Stimulated activated CD8-positive, alpha-beta memory T cell treated with anti-CD3 and anti-CD28 coated beads, Interleukin-2, amount 100 ng/mL, for 48 hours (primary cell): ENCODE measurements around the gene CELF2.

Experiments used
- DNase-seq, 2 donors: peaks; one replicate each; pipeline ENCODE4 v3.0.0-alpha.2; 2020; ENCODE audit warnings: low read depth in 2 of 2

The CELF2 gene

DNA sequence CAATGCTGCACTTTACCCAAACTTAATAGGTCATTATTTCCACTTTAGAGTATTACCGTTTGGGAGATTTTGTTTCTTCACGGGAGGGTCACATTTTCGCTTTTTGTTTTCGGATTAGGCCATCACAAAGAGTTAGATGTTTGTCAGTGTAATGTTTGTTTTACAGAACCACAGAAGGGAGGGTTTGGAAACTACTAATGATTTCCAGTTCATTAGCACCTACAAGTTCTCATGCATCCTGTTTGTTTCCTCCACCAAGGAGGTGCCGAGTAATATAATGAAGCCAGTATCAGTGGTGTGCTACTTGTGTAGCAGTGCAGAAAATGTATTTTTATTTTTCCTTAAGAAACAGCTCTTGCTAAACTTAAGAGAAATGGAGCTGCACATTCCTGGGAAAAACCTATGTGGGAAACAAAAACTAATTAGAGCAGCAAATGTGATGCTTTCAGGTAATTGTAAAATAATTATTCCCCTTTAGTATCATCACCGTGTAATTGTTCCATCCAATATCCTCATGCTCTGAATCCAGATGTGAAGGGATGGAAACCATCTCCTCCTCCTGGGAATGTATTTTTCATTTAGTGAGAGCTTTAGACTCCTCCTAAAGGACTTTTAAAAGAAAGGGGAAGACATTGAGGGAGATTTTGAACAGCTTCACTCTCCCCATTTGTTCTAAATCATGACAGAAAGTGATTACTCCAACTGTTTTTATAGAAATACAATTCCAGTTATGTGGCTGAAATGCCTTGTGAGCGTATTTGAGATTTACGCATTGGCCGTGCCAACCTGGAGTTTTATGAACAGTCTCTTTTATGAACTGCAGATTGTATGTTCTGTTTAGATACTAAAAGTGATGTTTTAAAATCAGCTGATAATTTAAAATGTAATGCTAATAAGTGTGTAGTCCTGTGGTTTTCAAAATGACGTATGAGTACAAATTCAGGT, 5.6 kb downstream of the CELF2 start:
- DNase-seq: no peak

DNA sequence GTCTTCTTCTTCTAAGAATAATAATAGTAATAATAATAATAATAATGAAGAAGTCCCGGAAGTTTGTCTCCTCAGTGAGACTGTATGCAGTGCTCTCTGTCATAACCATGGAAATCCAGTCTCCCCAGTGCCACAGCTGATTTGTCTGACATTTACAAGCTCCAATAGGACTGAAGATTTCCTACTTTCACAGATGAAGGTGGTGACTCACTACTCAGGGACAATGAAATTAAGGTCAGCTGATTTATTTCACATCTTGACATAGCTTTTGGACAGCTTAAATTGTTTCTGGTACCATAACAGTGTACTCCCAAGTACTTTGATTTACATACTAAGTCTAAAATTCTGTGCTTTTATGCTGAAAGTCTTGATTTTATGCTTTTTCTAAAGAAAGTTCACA, 6.9 kb downstream of the CELF2 start:
- no peak for DNase-seq

DNA sequence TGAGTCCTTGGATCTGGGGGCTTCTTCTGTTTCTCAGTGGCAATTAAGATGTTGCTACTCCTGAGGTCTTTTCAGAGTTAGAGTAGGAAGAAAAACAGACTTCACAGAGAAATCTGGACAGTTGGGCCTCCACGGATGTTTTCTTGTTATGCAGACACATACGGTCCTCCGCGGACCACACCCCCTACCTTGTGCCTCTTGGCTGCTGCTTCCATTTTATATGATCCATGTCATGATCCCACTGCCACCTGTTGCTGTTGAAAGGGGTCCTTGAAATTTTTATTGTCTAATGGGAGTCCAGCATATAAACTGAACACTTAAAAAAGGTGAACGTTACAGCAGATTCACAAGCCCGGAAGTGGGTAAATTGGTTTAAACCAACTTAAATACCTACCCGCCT, 8.3 kb downstream of the CELF2 start:
- no peak for DNase-seq

DNA sequence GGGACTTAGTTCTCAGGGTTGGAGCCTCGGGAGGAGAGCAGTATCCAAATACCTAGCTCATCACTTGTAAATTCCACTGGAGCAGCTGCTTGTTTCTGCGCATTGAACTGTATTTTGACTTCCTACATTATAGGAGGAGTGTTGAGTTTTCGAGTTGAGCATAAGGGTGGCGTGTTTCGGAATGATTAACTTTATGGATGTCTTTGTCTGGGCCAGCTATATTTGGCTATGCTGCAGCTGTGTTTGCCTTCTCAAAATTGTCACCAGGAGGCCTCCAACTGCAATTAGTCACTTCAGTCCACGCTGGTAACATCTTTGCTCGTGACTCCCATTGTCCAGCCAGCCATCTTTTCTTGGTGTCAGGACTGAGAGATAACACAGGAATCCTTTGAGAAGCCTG, 9.1 kb downstream of the CELF2 start:
- DNase-seq: no peak

DNA sequence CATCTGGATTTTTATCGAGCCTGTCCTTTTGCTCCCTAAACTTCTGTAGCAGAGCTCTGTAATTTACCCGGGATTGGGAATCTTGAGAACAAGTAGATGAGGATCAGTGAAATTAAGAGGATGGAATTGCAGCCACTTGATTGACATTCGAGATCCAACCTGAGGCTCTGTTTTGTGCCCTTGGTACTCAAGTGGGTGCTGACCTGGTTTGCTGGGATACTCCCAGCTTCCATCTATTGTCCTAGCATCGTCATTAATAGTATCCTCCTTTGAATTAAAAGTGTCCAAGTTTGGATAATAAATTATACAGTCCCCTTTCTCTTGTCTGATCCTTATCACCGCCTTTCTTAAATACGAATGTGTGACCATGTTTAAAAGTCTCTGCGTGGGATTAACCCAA, 17.1 kb downstream of the CELF2 start:
- no peak for DNase-seq

DNA sequence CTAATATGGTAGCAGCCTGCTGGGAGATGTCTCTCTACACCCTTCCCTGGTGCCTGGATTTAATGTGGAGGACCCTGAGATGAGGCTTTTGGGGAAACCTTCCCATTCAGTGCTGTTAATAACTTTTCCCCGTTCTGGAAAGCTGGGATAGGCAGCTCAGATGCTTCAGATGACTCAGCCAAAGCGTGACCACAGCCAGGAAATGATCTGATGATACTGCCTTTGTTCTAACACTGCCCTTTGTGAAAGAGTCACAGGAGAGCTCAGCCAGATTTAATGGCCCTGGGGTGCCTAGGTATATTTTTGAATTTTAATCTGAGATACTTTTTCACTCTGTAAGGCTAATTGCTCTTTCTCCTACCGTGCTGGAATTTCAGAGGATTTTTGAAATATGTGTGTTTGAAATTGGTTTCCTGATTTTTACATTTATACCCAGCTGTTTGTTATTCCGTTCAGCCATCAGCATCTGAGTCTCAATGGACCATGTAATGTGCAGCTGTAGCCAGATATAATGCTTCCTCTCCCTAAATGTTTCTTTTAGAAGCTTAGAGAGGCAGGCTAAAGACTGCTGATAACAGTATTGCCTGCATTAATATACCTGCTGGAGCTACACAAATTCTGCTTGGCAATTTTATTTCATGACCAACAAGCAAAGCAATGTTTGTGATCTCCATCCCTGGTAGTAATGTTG, 17.8 kb downstream of the CELF2 start:
- DNase-seq: no peak

DNA sequence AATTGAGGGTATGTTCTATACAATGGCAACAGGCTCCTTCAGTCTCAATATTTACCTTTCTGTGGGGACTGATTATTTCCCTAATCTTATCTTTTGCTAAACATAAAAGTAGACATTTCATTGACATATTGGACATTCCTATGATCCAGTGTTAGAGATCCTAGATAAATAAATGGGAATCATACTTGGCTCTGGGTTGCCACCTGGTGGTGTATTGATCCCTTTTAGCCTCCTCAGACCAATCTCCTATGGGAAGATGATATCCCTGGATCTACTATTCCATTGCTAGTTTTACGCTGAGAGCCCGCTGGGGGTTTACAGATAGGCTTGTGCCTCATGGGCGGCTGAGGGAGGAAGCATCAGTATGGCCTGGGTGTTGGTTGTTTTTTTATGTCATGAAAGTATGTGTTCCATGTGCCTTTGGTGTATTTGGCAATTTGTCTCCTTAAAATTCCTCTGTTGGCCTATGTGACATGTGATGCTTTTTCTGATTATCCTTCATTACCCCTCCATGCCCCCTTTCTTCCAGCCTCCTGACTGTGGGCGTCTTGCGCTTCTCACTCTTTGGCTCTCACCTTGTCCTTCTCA, 18.8 kb downstream of the CELF2 start:
- no peak for DNase-seq

DNA sequence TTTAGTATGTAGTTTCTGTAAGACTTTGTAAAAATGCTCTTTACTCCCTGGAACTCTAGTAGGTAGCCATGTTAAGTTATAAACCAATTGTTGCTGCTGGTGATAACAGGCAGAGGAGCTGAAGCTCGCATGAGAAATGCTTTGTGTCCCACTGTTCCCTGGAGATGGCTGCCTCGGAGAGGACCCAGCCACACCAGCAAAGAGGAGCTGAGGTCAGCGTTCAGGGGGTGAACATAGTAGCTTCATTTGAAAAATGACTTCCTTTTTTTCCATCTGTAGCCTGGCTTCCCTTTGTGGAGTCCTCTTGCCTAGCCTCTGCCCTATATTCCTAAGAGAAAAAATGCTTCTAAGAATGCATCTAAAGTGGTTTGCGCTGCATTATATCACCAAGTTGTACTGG, 20.3 kb downstream of the CELF2 start:
- DNase-seq: no peak

DNA sequence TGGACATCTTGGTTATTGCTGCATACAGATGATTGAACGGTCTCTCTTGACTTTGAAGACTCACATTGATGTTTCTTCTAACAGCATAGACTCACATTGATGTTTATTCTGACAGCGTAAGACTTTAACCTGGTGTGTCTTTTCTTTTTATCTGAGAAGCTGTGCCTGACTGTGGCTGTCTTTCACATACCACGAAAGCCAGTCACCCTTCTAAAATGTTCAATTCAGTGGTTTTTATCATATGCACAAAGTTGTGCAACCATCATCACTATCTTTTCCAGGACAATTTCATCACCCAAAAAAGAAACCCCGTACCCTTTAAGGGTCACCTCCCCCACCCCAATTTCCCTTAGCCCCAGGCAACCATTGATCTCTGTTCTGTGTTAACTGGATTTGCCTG, 24.7 kb downstream of the CELF2 start:
- DNase-seq: no peak

DNA sequence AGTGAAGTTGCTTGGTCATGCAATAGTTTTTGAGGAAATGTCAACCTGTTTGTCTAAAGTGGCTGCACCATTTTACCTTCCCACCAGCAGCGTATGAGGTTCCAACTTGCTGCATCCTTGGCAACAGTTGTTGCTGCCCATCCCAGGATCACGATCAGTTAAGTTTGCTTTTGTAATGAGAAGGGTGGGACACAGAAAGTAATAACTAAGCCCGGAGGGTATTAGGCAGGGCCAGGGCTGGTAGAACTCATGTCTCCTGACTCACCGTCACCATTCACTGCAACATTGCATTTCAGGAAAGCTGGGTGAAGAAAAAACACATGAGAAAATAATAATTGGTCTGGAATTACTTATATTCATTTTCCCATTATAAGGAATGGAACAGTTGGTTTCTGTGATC, 25.4 kb downstream of the CELF2 start:
- no peak for DNase-seq

DNA sequence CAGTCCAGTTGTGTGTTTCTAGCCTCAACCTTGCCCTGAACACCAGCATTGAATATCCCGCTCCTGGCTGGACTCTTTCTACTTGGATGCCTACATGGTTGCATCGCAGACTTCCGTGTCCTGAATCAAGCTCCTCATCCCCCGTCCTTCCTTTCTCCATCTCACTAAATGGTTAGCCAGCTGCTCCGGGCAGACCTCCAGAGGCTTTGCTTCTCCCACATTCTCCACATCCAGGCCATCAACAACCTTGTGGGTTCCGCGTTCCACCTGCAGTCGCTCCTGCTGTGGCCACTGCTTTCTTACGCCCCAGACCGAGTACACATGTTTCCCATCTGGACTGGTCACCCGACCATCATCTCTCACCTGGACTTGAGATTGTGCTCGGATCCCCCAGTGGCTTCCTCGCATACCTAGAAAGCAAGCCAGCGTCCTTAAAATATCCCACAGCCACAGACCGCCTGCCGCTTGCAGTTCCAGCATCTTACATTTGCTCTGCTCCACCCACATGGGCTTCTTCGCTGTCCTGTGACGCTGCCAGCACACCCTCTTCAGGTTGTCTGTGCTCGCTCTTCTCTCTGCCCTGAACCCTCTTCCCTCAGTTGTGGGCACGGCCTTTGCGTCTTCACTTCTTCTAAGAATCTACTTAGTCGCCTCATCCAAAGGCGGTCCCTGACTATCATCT, 25.9 kb downstream of the CELF2 start:
- DNase-seq: no peak

DNA sequence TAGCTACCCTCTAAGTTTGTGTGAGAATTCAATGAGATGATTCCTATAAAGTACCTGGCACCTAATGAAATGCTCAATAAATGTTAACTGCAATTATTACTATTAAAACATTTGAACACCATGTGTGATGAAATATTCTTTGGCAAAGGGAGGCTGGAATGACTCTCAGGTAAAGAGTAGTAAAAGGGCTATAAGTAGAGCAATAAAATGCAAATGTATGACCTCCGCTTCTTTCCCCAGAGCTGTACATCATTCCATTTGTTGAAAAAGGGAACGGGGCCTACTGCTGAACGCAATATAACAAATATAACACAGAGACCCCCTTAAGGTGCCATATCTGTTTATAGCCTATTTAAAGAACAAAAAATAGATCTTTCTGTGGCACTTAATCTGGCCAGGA, 27.8 kb downstream of the CELF2 start:
- no peak for DNase-seq

DNA sequence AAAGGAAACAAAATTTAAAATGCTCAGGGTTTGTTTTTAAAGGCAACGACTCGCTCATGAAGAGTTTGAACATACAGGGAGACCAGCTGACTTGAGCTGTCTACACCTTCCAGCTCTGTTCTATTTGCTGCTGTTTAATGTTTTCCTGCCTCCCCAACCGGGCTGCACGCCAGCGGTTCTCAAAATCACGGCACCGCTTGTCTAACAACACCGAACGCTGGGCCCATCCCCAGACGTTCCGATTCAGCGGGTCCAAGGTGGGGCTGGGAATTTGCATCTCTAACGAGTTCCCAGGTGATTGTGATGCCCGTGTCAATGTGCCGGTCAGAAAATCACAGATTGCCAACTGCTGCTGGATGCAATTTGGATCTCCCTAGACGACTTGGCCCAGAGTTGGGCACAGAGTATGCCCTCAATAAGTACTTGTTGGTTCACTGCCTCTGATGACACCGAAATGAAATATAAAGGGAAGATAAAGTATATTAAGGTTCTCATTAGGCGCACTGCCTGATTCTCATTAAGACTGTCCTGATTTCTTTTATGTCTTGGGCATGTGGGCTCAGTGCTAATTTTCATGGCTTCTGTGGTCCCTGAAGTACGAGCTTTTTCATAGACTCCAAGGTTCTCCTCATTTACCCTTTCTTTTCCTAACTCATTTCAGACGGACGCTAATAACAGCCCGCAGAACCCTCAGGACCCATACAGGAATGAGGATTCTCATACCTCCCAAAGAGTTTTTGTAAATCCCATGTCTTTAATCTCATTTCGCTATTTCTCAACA, 28.5 kb downstream of the CELF2 start:
- DNase-seq: no peak

DNA sequence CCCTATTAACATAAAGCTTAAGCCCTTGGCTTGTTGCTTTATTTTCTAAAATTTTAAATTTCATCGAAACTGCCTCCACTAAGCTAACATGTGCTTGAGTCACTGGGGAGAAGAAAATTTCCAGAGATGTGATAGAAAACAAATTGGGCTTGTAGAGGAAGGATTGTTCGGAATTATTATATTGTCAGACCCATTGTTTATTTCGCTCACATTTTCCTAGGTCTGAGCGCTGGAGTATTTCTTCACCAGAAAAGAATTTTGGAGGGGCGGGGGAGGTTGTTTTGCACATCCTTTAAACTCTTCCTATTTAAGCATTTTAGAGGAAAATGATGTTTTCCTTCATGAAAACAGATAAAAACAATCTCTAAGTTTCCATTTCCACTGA, 29.1 kb downstream of the CELF2 start:
- no peak for DNase-seq

DNA sequence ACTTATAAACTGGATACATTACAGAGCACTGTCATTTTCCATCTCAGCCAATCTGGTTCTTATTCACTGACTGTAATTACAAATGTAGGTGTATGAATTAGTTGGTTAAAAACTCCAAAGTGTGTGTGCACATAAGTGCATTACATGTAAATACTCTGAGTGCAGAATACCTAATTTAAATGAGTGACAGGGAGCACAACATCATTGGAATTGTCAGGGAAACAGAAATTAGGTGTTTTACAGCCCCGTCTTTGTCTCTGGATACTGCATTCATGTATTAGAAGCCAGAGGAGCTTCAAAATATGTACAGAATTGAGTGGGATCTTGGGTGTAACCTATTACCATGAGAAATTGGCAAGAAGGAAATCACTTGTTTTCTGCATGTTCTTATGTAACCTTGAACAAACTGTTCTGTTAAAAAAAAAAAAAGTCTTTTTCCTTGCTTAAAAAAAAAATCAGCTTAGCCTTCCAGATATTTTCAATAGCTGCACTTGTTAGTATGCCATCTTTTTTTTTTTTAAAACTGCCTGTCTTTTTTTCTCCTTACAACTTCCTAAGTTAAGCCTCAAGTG, 31.1 kb downstream of the CELF2 start:
- DNase-seq: no peak

DNA sequence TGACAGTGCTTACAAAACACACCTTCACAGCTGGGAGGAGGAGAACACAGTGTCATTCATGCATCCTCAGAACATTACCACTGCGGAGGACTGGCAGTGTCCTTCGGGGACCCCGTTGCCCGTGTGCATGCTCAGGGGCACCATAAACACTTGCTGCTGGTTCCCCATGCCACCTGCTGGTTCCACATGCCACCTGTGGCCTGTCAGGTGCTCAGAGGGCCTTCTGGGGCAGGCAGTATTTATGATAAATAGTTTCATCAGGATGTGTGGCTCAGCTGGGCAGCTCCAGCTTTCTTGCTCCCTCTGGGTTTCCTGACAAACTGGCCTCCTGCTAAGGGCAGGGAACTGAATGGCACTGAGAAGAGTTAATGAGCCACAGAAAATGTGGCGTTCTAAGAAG, 32.1 kb downstream of the CELF2 start:
- no peak for DNase-seq

DNA sequence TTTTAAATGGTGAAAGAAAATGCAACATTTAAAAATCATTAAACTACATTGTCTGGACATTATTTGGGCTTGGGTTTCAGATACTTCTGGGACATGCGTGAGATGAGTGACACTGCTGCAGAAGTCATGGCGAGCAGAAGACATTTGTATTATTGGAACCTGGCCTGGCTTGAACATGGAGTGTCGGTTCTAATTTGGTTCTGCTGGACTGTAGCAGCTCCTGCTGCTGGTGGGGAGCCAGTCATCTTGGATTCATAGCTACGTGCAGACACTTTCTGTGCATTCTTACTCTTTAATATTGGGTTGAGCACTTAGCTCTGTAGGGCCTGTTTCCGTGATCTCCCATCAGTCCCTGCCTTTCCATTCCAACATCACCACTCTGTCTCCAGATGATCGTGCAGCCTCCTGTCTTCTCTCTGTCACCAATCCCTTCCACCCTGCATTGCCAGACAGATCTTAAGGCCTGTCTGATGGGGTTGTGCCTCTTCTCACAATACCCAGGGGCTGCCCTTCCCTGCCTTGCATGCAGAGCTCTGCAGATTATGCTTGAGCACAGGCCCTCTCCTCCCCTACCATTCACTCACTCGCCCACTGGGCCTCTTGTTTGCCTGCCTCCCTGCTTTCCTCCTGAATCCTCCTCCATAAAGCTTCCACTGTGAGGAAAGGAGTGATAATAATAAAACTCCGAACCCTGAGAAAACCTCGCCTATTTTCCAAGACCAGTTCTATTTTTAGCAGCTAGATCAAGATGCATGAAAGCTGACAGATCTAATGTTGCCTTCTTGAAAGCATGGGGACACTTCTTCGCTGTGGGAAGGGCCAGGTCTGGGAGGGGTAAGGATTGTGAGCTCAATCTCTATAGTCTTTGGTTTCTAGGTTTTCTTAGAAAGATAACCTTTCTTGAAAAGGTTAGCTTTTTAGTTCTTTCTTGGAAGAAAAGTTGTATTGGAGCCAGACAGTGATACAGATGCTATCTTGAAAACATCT, 32.9 kb downstream of the CELF2 start:
- DNase-seq: no peak

DNA sequence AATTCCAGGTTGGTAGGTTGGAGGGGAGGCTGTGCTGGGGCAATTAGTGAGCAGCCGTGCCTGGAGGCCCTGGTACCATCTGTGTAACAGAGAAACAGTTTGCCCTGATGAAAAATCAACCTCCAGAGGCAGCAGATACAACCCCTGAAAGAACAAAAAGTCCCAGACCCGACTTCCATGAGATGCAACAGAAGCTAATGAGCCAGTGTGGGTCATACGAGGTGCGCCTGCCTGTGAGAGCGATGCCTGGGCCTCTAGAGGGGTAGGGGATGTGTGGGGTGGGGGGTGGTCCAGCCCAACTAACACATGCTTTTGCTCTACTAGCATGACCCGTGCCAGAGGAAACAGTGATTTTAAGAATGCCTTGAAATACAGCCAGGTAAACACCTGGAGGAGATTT, 39.3 kb downstream of the CELF2 start:
- DNase-seq: no peak

DNA sequence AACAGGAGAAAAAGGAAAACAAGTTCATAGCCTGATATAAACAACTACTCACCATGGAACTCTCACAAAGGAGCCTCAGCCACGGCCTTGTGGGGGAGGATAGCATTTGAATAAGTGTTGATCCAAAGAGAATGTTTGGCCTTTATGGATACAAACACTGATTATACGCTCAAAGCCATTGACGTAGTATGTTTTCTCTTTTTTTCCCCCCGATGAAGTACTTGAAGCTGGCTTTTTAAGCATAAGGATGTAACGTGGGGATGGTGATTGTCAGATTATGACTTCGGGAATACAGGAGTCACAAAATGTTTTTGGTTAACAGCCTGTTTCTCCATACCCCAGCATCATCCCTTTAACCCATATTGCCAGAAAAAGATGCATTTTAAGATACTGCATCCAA, 39.8 kb downstream of the CELF2 start:
- no peak for DNase-seq

DNA sequence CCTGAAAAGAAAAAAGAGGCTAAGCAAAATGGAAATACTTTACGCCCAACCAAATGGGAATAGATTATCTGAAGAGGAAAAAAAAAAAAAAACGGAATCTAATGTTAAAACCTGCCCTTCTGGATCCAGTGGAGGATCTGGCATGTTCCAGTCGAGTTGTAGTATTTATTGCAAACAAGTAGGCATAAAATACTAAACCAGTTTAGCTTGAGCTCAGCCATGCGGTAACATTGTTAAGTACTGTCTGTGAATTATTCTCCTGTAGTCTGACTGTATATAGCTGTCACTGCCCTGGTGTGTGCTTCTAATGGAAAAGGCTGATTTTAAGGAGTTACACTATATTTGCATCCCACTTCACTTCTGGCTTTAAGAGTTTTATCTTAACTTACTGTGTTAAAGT, 40.3 kb downstream of the CELF2 start:
- no peak for DNase-seq
